ENCODE measurements around the gene GKAP1.

- no peak for TF ChIP-seq EZH2 (IDR thresholded peaks at IDR 0.05)
- TF ChIP-seq CTCF (IDR thresholded peaks at IDR 0.05): no peak
Observed at GRCh38 chr9:83772860-83773259, 44.7 kb downstream of the GKAP1 start.
